ENCODE measurements around the gene MEGF8.

DNA sequence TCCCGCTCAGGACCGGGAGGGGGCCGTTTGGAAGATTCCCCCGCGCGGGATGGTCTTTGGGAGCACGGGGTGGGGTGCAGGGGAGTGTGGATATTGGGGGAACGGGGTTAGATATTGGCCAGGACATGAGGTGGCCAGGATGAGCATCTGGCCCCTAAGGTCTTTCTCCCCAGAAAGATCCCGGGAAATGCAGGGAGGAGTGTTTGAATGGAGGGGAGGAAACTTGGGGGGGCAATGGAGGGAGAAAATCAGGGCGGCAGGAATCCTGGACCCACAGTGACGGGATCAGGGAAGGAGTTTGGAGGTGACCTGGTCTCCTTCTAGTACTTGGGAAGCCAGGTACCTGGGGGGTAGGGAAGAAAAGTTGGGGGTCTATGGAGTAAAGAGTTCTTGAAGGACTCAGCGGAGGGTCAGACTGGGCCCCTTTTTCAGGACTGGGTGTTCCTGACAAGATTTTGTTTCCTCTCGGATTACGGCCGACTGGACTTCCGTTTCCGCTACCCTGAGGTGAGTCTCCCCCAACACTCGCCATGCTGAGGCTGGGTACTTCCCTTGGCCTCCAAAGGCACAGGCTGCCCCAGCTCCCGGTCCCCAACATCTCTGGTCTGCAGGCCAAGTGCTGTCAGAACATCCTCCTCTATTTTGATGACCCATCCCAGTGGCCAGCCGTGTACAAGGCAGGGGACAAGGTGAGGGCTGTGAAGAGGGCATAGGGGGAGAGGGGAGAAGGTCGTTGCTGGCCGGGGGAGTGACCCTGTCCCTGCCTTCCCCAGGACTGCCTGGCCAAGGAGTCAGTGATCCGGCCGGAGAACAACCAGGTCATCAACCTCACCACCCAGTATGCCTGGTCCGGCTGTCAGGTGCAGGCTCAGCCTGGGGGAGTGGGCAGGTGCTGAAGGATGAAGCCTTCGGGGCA, 11.3 kb upstream of the MEGF8 start:
- TF ChIP-seq, protein P1, sequence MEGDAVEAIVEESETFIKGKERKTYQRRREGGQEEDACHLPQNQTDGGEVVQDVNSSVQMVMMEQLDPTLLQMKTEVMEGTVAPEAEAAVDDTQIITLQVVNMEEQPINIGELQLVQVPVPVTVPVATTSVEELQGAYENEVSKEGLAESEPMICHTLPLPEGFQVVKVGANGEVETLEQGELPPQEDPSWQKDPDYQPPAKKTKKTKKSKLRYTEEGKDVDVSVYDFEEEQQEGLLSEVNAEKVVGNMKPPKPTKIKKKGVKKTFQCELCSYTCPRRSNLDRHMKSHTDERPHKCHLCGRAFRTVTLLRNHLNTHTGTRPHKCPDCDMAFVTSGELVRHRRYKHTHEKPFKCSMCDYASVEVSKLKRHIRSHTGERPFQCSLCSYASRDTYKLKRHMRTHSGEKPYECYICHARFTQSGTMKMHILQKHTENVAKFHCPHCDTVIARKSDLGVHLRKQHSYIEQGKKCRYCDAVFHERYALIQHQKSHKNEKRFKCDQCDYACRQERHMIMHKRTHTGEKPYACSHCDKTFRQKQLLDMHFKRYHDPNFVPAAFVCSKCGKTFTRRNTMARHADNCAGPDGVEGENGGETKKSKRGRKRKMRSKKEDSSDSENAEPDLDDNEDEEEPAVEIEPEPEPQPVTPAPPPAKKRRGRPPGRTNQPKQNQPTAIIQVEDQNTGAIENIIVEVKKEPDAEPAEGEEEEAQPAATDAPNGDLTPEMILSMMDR (IDR thresholded peaks at IDR 0.05), result no peak
- no peak for TF ChIP-seq POLR2A (IDR thresholded peaks at IDR 0.05)
